HG03354 (cell line): ENCODE data around the gene CLN6.

ENCODE experiments used
- ATAC-seq: cut with Tn5 transposase; IDR thresholded peaks from one replicate; pipeline ENCODE4 v1.9.1; 2021; ENCODE audit warnings: mild to moderate bottlenecking; ENCODE audit not compliant: unreplicated experiment, poor library complexity, severe bottlenecking

The CLN6 gene

GRCh38 chr15:68158046-68158628 lies 71.4 kb downstream of the CLN6 start:
- no peak for ATAC-seq

GRCh38 chr15:68157074-68157473 lies 72.5 kb downstream of the CLN6 start:
- ATAC-seq, result no peak
